ENCODE results near the gene FAM210B. TPM values are rescaled to one million over a fixed set of nuclear protein-coding genes. Genes with fewer than 3 reads are reported as not detected.
"Not testable (repeated sequence)": the region's sequence is repeated elsewhere in the genome, so short reads cannot be mapped to it uniquely, and the experiment has no call there.

Gene FAM210B
- total RNA-seq, 4 donors from 2014 or later = 15.3 to 30.7 (median 25.5) TPM

DNA sequence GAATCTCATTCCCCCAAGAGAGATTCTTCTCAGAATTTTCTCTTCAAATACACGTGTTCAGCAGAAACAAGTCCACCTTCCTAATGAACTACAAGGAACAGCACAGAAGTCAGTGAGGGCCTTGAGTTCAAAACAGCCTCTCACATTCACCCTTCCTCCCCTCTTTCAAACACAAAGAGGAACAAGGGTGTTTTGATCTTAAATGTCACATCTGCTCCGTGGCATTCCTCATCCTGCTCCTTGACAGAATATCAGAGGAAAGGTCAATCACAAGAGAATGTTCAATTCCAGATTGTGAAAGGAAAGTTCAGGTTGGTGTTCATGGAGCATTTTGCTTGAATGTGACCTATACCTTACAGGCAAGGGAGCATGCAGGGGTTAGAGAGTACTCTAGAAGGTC, 35.6 kb upstream of the FAM210B start:
- H3K4me1 ChIP-seq = no peaks in the 10 kb centered on the region
- no peaks in the 10 kb centered on the region for H3K9me3 ChIP-seq
- no peak overlapping the region for H3K27ac ChIP-seq
- no peak overlapping the region for H3K4me3 ChIP-seq
- in situ Hi-C loops (cut with MboI; ENCODE audit: low pct_ligation_motif_present in 1 of 4, low pct_unique_long_range_greater_than_20kb in 1 of 4, low sequenced_read_pairs in 3 of 4) (no loop called here), intact Hi-C loops (cut with DNase I; ENCODE audit: low total_unique reads) (no loop called here)
- DNase-seq = no peak
- TF ChIP-seq POLR2A (IDR thresholded peaks at IDR 0.05) (no peak), EP300 (IDR thresholded peaks at IDR 0.05; ENCODE audit: low read depth) (no peak), POLR2AphosphoS5 (IDR thresholded peaks at IDR 0.05) (no peak)
- TF ChIP-seq, protein P1, sequence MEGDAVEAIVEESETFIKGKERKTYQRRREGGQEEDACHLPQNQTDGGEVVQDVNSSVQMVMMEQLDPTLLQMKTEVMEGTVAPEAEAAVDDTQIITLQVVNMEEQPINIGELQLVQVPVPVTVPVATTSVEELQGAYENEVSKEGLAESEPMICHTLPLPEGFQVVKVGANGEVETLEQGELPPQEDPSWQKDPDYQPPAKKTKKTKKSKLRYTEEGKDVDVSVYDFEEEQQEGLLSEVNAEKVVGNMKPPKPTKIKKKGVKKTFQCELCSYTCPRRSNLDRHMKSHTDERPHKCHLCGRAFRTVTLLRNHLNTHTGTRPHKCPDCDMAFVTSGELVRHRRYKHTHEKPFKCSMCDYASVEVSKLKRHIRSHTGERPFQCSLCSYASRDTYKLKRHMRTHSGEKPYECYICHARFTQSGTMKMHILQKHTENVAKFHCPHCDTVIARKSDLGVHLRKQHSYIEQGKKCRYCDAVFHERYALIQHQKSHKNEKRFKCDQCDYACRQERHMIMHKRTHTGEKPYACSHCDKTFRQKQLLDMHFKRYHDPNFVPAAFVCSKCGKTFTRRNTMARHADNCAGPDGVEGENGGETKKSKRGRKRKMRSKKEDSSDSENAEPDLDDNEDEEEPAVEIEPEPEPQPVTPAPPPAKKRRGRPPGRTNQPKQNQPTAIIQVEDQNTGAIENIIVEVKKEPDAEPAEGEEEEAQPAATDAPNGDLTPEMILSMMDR (IDR thresholded peaks at IDR 0.05) = no peak
- no peaks in the 10 kb centered on the region for H3K36me3 ChIP-seq
- peaks cover 4% of the 10 kb centered on the region for H3K27me3 ChIP-seq
- 28 to 41% methylated on average over 2 of the region's 2 CpGs for WGBS, 2 donors (ENCODE audit: low coverage in 1 of 2)

DNA sequence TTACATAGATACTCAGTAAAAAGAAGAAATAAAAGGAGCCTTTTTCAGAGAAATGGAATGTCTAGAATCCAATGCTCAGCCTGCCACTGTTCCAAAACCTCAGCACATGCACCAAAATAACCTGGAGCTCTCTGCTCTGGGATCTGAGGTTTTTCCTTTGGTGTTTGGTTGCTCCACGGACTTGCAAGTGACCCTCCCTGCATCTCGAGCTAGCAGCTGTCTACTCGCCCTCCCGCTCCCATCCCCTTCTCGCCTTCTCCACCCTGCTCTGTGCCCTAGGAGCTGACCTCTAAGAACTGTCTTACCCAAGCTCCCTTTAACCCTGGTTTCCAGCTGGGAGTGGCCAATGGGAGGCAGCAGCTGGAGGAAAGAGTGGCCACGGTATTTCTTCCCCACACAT, 35.1 kb upstream of the FAM210B start:
- intact Hi-C loops (cut with DNase I; ENCODE audit: low total_unique reads) = no loop called here
- TF ChIP-seq POLR2A (IDR thresholded peaks at IDR 0.05) = no peak
- no peak for TF ChIP-seq EP300 (IDR thresholded peaks at IDR 0.05; ENCODE audit: low read depth)
- no peak for TF ChIP-seq POLR2AphosphoS5 (IDR thresholded peaks at IDR 0.05)
- TF ChIP-seq, protein P1 (IDR thresholded peaks at IDR 0.05) = no peak
- WGBS, 2 donors (ENCODE audit: low coverage in 1 of 2) = 35 to 59% methylated on average over 6 of the region's 6 CpGs
- Histone ChIP-seq H3K36me3 (no peaks in the 10 kb centered on the region), H3K27me3 (peaks cover 4% of the 10 kb centered on the region), H3K27ac (no peak overlapping the region), H3K9me3 (no peaks in the 10 kb centered on the region), H3K4me3 (no peak overlapping the region), H3K4me1 (no peaks in the 10 kb centered on the region)
- in situ Hi-C loops (cut with MboI; ENCODE audit: low pct_ligation_motif_present in 1 of 4, low pct_unique_long_range_greater_than_20kb in 1 of 4, low sequenced_read_pairs in 3 of 4) = no loop called here
- DNase-seq = no peak

- DNase-seq = no peak
- Histone ChIP-seq H3K9me3 (no peaks in the 10 kb centered on the region), H3K36me3 (no peaks in the 10 kb centered on the region), H3K27me3 (peaks cover 4% of the 10 kb centered on the region), H3K27ac (no peak overlapping the region), H3K4me3 (no peak overlapping the region), H3K4me1 (no peaks in the 10 kb centered on the region)
- in situ Hi-C loops (cut with MboI; ENCODE audit: low pct_ligation_motif_present in 1 of 4, low pct_unique_long_range_greater_than_20kb in 1 of 4, low sequenced_read_pairs in 3 of 4) = no loop called here
- intact Hi-C loops (cut with DNase I; ENCODE audit: low total_unique reads) = no loop called here
- TF ChIP-seq POLR2A (IDR thresholded peaks at IDR 0.05) (no peak), EP300 (IDR thresholded peaks at IDR 0.05; ENCODE audit: low read depth) (no peak), POLR2AphosphoS5 (IDR thresholded peaks at IDR 0.05) (no peak)
- TF ChIP-seq, protein P1 (IDR thresholded peaks at IDR 0.05) = no peak
Observed at GRCh38 chr20:56324806-56325205, 34.0 kb upstream of the FAM210B start.

DNA sequence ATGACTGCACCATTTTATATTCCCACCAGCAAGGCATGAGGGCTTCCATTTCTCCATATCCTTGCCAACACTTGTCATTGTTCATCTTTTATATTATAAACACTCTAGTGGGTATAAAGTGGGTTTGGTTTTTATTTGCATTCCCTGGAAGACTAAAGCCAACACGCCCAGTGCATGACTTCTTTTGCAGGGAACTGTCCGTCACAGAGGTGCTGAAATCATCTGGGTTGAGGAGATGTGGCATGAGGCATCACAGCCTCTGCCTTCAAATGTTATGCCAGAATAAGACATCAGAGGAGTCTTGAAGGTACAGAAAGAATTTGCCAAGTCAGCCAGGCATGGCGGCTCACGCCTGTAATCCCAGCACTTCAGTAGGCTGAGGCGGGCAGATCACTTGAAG, 29.9 kb upstream of the FAM210B start:
- 43 to 47% methylated on average over 3 to 5 of the region's 5 CpGs for WGBS, 2 donors (ENCODE audit: low coverage in 1 of 2)
- in situ Hi-C loops (cut with MboI; ENCODE audit: low pct_ligation_motif_present in 1 of 4, low pct_unique_long_range_greater_than_20kb in 1 of 4, low sequenced_read_pairs in 3 of 4) = no loop called here
- intact Hi-C loops (cut with DNase I; ENCODE audit: low total_unique reads) = no loop called here
- TF ChIP-seq EP300 (IDR thresholded peaks at IDR 0.05; ENCODE audit: low read depth) = no peak
- H3K27ac ChIP-seq = no peak overlapping the region
- H3K4me3 ChIP-seq = no peak overlapping the region
- DNase-seq = no peak
- no peaks in the 10 kb centered on the region for H3K9me3 ChIP-seq
- peaks cover 4% of the 10 kb centered on the region for H3K27me3 ChIP-seq
- H3K4me1 ChIP-seq = no peaks in the 10 kb centered on the region
- no peaks in the 10 kb centered on the region for H3K36me3 ChIP-seq

DNA sequence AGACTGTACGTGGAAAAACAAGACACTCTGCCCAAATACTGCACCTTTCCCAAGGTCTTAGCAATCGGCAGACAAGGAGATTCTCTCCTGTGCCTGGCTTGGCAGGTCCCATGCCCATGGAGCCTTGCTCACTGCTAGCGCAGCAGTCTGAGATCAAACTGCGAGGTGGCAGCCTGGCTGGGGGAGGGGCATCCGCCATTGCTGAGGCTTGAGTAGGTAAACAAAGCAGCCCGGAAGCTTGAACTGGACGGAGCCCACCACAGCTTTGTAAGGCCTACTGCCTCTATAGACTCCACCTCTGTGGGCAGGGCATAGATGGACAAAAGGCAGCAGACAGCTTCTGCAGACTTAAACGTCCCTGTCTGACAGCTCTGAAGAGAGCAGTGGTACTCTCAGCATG, 22.1 kb upstream of the FAM210B start:
- H3K36me3 ChIP-seq; in situ Hi-C loops (cut with MboI; ENCODE audit: low pct_ligation_motif_present in 1 of 4, low pct_unique_long_range_greater_than_20kb in 1 of 4, low sequenced_read_pairs in 3 of 4); DNase-seq; H3K27ac ChIP-seq; intact Hi-C loops (cut with DNase I; ENCODE audit: low total_unique reads); H3K9me3 ChIP-seq; H3K27me3 ChIP-seq; H3K4me1 ChIP-seq; H3K4me3 ChIP-seq: not testable (repeated sequence)
- WGBS, 2 donors (ENCODE audit: low coverage in 1 of 2) = 68% methylated on average over 8 of the region's 8 CpGs; no CpG with 5 or more reads in 1 of the 2 donors

Data from transverse colon (tissue), 4 donors.